ENCODE measurements around the gene BCAN.
A peak's percentile ranks its signal among the peaks of the same experiment; 100 is the strongest.

Gene BCAN

GRCh38 chr1:156705321-156705917 is 63.5 kb downstream of the BCAN start, which contains the start of gene CRABP2:
Gene CRABP2, minus strand, starts transcription at chr1:156705583. Its CDS starts 137 bp downstream, at chr1:156705446.
- no peak within 1 kb of the TSS for H3K27ac ChIP-seq
- TF ChIP-seq CTCF (conservative IDR thresholded peaks at IDR 0.05) (no peak), ZFX (IDR thresholded peaks at IDR 0.05) (no peak)

GRCh38 chr1:156705918-156706656 is 64.2 kb downstream of the BCAN start:
- no peak overlapping the region for H3K27ac ChIP-seq
- TF ChIP-seq ZFX (IDR thresholded peaks at IDR 0.05) (no peak), CTCF (conservative IDR thresholded peaks at IDR 0.05) (peak; percentile 96)

GRCh38 chr1:156706657-156707416 is 64.9 kb downstream of the BCAN start:
- TF ChIP-seq CTCF (conservative IDR thresholded peaks at IDR 0.05) (no peak), ZFX (IDR thresholded peaks at IDR 0.05) (no peak)
- no peak overlapping the region for H3K27ac ChIP-seq

- no peak overlapping the region for H3K27ac ChIP-seq
- TF ChIP-seq ZFX (IDR thresholded peaks at IDR 0.05) (no peak), CTCF (conservative IDR thresholded peaks at IDR 0.05) (no peak)
Measured at GRCh38 chr1:156707417-156708217, 65.7 kb downstream of the BCAN start.

DNA sequence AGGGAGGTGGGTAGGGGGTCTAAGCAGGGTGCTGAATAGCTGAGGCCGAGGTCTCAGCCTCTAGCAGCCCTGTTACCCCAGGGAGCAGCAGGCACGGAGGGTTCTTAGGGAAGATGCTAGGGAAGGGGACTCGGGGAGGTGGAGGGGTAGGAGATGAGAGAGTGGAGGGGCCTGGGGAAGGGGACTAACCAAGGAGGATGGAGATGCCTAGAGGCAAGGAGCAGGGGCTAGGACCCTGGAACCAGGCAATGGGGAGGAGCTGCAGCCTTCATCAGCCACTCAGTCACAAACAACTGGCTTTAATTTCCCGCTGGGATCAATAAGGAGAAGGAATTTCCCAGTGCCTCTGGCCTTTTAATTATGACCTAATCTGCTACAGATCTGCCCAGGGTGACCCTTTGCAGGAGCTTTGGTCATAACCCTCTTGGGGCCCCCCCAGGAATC is 66.3 kb downstream of the BCAN start:
- H3K27ac ChIP-seq, result no peak overlapping the region
- no peak for TF ChIP-seq CTCF (conservative IDR thresholded peaks at IDR 0.05)
- no peak for TF ChIP-seq ZFX (IDR thresholded peaks at IDR 0.05)

- no peak for TF ChIP-seq CTCF (conservative IDR thresholded peaks at IDR 0.05)
- no peak for TF ChIP-seq ZFX (IDR thresholded peaks at IDR 0.05)
- no peak overlapping the region for H3K27ac ChIP-seq
Measured at GRCh38 chr1:156709031-156709430, 67.1 kb downstream of the BCAN start.
